NCI-H1930 (cell line): ENCODE data around the gene STAT4.

Experiments
- DNase-seq, 2 experiments: peaks; one replicate each; lab custom pipeline; 2025; lab: John Stamatoyannopoulos, UW

Gene STAT4

DNA sequence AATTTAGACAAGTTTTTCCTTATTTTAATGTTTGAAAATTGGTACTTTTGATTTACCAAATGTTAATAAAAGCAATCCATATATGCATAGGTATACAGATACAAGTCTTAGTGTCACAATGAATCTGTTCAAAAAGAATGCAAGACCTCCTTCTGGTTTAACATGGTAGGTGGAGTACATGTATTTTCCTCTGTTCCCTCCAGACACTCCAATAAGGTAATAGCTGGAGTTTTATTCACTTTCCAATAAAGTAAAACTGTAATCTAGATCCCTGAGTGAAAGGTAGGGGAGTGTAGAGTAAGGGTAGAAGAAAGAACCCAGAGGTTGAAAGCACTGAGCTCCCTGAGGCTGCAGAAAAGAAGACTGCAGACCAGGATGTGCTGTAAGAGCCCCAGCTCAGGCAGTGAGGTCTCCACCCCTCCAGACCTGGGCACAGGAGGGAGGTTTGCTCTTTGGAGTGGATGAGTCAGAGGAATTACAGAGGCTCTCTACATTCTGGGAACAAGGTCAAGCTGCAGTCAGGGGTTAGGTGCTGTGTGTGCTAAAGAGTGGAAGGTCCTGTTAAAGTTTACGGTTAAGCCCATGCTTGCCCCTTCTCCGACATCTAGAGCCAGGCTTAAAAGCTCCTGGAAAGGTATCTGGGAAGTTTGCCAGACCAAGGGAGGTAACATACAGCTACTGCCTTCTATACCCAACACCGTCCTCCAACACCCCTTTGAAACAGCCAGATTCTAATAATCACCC lies 109.2 kb downstream of the STAT4 start:
- DNase-seq = no peak

- DNase-seq = no peak
Measured at GRCh38 chr2:191039616-191040015, 111.2 kb downstream of the STAT4 start.

GRCh38 chr2:191038741-191039140 lies 112.1 kb downstream of the STAT4 start:
- no peak for DNase-seq

- DNase-seq = no peak
Measured at GRCh38 chr2:191038241-191038725, 112.5 kb downstream of the STAT4 start.

GRCh38 chr2:191037351-191037750 lies 113.4 kb downstream of the STAT4 start:
- DNase-seq = no peak

GRCh38 chr2:191036363-191036762 lies 114.4 kb downstream of the STAT4 start:
- no peak for DNase-seq

DNA sequence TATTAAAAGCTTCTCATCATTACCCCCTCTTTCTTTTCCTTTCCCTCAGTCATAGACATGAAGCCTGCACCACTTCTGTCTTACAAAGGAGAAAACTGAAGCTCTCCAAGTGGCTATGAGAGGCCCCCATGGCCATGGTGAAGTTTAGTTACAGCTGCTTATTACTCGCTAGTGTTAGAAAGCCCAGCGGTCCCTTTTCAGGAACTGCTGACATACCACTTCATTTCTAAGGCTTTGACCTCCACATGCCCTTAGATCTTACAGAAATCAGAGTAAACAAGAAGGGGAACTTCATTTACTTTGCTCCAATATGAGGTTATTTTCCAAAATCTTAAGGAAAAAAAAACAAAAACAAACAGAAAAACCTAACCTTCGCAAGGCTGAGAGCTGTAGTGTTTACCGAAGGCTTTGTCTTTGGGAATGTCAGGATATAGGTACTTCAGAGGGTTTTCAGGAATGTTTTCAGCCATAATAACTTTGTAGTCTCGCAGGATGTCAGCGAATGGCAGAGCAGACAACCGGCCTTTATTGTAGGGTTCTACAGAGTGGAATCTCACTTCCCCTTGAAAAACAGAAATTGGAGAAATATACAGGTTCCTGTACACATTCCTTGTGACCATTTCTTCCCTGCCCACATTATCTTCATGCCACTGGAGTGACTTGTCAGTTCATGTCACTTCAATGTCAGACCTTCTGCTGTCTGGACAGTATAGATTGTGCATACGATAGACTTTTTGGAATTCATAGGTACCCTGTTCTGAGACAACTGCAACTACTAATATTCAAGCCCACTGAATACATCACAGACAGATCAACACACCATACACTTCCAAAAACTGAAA lies 118.0 kb downstream of the STAT4 start:
- DNase-seq = no peak

GRCh38 chr2:191031256-191031655 lies 119.5 kb downstream of the STAT4 start:
- no peak for DNase-seq

DNA sequence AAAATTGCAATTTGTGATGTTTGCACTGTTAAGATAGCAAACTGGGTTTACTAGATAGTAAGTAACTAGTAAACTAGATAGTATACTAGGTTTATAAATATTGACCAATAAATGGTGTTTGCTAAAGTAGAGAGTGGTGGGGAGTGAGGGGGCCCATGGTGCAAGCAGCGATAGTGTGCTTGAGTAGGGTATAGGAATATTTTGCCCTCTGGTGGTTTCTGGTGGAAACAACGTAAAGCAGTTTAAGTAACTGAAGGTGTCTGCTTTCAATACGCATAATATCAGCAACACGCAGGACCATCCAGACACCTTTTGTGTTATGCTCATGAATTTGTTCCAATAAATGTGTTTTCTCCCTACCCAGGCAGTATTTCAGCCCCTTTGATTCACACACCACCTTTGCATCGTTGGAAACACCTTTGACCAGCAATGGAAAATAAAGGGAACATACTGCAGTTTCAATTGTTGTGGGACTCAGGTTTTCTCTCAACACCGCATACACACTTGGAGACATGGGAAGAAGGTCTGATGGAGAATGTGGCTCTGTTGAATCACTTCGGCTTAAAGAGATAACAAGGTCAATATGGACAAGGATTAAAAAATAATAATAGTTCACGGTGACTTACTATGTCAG lies 120.2 kb downstream of the STAT4 start:
- DNase-seq = peak; percentile 24 to 30

- no peak for DNase-seq
Measured at GRCh38 chr2:191029280-191029950, 121.4 kb downstream of the STAT4 start.

- no peak for DNase-seq
Measured at GRCh38 chr2:191026377-191026776, 124.4 kb downstream of the STAT4 start.

- no peak for DNase-seq
Measured at GRCh38 chr2:191025135-191025534, 125.7 kb downstream of the STAT4 start.

DNA sequence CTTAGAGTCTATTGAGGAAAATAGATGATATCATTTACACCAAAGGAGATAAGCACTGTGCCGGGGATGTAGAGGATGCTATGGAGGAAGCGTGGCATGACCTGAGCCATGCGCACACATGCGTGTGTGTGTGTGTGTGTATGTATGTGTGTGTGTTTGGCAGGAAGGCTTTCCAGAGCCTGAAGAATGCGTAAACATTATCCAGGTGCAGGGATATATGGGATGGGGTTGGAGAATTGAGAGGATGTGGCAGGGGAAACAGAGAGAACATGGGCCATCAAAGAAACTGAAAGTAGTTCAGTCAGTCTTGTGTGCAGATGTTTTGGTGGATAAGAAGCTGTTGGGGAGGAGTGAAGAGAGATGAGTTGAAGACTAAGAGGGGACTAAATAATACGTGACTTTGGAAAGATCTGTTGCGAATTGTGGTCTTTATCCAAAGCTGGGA lies 127.5 kb downstream of the STAT4 start:
- no peak for DNase-seq

DNA sequence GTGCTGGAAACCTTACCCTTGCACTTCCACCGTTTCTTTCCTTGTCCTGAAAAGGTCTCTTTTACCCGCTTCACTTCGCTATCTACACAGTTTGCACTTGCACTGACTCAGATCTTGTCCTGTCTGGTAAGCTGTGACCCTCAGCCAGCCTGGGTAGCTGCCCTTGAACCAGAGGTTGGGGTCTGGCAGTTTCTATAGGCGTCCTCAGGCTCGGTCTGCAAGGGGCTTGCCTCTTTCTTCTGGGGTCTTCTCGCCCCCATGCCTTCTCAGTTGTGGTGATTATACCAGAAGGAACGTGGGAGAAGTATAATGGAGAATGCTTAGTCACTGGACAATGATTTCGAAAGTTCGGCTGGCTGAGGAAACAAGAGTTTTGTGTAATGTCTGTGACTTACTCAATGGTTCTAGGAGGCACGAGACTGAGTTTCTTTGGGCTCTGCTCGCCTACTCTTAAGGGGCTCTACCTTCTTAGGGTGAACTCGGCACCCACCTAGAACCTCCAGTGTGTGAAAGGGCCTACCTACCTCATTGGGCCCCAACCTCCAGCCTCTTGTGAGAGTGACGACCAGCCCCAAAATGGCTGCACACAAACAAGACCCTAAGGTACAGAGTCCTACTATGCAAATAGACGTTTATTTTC lies 129.9 kb downstream of the STAT4 start:
- no peak for DNase-seq

DNA sequence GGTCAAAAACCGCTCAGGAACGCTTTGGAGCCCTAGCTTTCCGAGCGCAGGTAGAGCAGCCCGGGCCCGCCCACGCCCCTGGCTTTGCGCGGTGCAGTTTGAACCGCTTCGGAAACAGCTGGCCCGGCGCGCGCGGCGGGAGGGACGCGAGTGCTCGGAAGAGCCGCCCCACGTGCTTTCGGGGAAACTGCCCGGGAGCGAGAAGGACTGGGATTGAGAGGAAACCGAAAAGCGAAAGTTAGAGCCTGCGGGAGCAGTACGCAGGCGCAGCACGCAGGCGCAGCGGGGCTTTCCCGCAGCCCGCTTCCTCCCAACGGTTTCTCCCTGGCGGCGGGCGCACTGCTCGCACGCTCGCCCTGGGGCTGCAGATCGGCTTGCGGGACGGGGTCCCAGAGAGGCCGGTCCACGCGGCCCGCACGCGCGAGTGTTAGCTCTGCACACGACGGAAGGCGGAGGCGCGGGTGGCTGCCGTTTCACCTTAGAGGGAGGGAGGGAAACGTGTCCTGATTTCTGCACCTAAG lies 130.5 kb downstream of the STAT4 start:
- DNase-seq = peak; percentile 93 to 94

GRCh38 chr2:191019376-191019775 lies 131.4 kb downstream of the STAT4 start:
- DNase-seq = no peak

- DNase-seq = no peak
Measured at GRCh38 chr2:191018643-191019119, 132.1 kb downstream of the STAT4 start.

DNA sequence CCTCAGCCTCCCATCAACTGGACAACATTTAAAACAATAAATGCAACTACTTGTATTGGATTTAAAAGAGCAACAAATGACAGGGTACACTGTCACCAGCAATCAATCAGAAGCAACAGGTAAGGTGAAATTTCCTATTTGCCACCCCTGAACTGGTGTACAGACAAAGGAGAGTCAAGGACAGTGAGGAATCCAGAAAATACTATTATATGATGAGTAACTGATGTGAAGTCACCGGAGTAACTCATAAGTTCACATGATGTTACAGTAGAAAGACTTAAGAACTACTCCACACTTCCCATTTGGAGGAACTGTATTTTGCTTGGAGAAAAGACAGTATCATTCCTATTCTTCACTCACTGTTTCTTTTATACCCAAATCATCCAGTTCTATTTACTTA lies 132.7 kb downstream of the STAT4 start:
- no peak for DNase-seq

- DNase-seq = no peak
Measured at GRCh38 chr2:191015831-191016230, 135.0 kb downstream of the STAT4 start.

DNA sequence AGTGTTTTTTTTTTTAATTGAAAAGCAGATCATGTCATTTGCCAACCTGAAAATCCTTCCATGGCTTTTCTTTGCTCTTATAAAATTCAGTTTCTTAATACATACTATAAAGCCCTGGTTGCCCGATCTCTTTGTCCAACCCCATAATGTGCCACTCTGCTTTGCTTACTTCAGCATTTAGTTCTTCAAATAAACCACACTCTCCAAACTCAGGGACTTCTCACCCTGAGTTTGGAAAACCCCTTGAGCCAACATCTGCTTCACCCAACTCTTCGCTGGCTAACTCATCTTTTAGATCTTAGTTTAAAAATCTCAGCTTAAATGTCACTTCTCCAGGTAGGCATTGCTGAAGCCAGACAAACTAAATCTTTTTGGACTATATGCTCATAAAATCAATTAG lies 135.6 kb downstream of the STAT4 start:
- no peak for DNase-seq

GRCh38 chr2:191014653-191015020 lies 136.2 kb downstream of the STAT4 start:
- no peak for DNase-seq
